Erythroblast (primary cell): ENCODE data around the gene ATP2B3.

Experiments
- GATA1 ChIP-seq: IDR thresholded peaks from 2 replicates; pipeline ENCODE4 v1.6.1; 2011; ENCODE audit warnings: low read depth, mild to moderate bottlenecking, control low read depth, low read length, moderate library complexity
- POLR2A ChIP-seq: IDR thresholded peaks from 2 replicates; pipeline ENCODE4 v1.6.1; 2011; ENCODE audit warnings: mild to moderate bottlenecking, low read length

DNA sequence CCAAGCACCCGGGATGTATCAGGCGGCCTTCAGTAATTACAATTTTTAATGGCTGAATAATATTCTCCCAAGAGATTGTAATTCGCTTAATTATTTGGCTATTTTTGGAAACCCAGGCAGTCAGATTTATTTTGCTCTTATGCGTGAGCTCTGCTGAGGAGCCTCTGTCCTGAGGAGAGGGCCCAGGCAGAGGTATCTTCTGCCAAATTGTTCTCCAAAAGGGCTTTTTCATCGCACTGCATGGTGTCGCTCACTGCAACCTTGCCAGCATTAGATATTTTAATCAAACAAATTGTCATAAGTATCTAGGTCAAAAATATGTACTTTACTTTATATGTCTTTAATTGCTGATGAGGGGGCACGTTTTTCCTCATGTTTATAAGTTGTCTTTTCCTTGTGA is 5.8 kb downstream of the ATP2B3 start:
- TF ChIP-seq POLR2A (no peak), GATA1 (no peak)
